Putamen (tissue), 1 donor: ENCODE results near the gene F2R.
"Not testable (repeated sequence)": the region's sequence is repeated elsewhere in the genome, so short reads cannot be mapped to it uniquely, and the experiment has no call there.

Experiments used
- DNase-seq: peaks from one replicate; pipeline ENCODE4 v3.0.0-alpha.2; 2016; ENCODE audit warnings: low spot score

F2R gene

DNA sequence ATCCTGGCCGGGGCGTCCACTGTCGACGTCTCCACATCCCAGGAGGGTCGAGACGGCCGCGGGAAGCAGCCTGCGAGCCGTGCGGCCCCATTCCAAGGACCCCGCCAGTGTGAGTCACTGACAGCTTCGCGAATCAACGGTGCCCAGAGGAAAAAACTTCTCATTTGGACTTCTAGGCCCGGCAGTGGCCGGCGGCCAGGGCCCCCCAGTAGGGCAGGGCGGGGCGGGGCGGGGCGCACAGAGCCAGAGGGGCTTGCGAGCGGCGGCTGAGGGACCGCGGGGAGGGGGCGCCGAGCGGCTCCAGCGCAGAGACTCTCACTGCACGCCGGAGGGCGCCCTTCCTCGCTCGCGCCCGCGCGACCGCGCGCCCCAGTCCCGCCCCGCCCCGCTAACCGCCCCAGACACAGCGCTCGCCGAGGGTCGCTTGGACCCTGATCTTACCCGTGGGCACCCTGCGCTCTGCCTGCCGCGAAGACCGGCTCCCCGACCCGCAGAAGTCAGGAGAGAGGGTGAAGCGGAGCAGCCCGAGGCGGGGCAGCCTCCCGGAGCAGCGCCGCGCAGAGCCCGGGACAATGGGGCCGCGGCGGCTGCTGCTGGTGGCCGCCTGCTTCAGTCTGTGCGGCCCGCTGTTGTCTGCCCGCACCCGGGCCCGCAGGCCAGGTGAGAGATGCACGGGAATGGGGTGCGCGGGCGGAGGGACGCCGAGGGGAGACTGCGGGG is at the start of gene F2R:
F2R (plus strand) TSS at position 391 of the 720 bp plus-strand sequence; CDS start at position 573, 182 bp downstream.
- DNase-seq = no peak

DNA sequence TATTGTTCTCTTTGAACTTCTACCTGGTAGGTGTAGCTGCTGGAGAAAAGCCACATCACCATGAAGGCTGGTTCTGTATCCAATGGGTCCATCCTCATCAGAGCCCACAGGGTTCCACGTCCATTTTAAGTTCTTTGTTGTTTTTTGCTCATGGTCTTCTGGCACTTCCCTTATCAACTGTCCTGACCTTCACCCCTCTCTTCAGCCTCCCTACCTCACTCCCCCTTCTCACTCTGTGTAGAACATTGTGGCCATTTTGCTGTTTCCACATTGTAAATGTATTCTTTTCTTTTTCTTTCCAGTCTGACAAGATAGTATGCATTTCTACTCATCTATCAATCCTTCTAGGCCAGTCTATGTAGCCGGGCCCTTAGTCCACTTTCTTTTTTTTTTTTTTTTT is 48.4 kb upstream of the F2R start:
- no peak for DNase-seq

DNA sequence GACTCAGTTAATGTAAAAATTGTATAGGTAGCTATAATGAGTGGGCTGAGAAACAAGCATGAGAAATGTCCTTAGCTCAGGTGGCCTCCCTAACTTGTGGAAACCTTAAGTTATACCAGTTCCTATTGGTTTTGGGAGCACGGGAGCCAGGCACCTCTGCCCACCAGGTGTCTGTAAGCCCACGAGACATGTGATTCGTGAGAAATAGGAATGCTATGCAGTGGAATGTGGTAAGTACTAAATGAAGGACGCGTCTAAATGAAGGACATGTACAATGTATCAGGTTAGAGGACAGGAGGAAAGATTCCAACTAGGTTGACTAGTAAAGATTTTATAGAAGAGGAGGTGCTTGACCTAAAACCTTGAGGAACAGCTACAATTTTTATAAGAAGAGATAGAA is 46.7 kb upstream of the F2R start:
- no peak for DNase-seq

DNA sequence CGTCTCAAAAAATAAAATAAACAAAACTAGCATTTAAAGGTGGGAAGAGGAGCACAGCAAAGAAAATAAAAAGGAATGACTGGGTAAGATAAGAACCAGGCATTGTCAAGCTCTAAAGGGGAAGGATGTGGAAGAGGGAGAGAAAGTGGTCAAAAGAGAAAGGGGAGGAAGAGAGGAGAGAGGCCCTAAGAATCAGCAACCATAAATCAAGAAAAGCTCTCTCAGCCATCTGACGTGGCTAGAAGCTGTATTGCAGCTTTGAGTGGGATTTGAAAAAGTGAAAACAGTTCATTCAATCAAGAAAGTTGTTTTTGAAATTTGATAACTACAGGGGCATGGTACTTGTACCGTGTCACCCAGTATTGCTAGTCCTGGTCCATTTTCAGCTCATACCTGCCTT is 45.4 kb upstream of the F2R start:
- DNase-seq = no peak

DNA sequence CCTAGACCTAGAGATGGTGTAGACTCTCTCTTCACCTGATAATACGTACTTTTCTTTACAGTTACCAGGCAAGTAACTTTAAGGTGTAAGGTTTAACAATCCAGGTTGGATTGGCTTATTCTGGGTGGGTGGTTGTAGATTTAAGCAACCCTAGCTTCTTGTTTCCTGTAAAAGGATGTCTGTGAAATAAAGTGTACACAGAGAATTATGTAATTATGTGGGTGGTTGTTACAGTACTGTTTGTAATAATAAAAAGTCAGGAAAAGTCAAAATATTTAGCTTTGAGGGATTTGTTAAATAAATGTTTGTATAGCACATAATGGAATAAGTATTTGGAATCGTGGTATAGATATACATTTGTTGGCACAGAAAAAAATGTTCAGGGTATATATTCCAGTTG is 43.7 kb upstream of the F2R start:
- no peak for DNase-seq

DNA sequence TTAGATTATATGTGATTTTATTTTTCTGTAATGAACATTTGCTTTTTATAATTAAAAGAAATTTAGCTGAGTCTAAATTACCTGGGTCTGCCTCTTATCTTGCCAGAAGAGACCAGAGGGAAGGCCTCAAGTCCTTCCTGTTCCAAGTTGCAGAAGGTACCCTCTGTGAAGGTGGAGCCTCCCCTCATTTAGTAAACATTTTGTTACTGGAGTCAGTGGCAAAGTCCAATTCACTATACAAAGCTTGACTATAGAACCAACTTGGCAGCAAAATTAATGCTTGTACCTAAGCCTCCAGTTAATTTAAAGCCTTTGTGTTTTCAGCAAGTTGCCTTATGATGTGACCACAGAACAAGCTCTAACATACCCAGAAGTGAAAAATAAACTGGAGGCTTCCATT is 42.8 kb upstream of the F2R start:
- no peak for DNase-seq

DNA sequence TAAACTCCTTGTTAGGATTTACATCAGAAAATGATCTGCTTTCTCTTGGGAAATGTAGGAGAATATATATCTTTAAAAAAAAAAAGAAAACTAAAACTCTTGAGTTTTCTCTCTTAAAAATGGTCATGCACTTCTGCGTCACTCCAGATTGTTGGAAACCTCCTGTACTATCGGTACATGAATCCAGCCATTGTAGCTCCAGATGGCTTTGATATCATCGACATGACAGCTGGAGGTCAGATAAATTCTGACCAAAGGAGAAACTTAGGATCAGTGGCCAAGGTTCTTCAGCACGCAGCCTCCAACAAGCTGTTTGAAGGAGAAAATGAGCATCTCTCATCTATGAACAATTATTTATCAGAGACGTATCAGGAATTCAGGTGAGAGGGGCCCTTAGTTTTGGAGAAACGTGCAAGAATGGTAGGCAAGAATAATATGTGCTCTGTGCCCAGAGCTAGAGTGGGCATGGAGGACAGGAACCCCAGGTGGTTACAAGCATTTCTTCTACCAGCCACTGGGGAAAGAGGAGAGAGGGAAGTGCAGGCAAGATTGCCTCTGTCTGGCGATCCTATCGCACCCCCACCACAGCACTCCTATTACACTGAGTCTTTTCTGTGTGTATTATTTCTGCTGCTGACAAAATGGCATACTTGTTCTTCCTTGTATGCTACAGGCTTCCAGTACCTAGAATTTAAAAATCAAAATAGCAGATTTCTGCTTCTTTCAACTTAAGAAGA is 41.4 kb upstream of the F2R start:
- DNase-seq = no peak

DNA sequence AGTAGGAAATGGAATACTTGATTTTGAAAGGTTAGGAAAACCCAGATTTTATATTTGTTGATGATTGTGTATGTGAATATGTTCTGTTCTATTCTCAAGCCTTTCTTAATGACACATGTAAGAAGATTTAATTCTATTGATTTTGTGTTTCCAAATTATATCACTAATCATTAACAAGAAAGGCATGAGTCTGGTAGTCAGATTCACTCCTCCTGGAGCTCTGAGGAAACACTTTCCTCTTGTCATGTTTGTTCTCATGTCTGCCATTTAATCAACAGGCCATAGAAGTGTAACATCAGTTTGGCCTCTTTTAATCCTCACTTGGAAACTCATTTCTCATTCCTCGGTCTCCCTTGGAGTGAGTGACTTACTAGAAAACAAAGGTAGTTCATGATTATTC is 40.6 kb upstream of the F2R start:
- no peak for DNase-seq

DNA sequence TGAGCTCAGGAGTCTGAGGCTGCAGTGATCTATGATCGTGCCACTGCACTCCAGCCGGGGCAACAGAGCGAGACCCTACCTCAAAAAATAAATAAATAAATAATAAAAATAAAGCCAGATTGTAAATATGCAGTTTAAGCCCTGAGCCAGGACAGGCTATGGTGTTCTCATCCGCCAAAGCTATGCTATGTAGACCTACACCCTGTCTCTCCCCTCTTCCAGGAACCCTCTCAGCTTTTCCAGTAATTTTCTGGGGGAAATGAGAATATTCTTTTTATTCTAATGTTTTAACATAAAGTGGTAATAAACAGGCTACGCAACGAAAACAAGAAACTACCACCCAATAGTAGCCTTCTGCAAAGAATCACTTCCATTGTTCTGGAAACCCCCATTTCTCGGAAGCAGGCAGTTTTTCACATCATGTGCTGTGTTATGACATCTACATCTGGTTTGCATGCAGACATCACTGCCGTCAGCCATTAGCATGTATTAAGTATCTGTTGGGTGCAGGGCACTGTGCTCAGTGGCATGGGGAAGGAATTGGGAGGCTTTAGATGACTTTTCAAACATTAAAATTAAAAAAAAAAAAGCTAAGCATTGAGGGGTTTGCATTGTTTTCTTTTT is 38.0 kb upstream of the F2R start:
- DNase-seq = no peak

DNA sequence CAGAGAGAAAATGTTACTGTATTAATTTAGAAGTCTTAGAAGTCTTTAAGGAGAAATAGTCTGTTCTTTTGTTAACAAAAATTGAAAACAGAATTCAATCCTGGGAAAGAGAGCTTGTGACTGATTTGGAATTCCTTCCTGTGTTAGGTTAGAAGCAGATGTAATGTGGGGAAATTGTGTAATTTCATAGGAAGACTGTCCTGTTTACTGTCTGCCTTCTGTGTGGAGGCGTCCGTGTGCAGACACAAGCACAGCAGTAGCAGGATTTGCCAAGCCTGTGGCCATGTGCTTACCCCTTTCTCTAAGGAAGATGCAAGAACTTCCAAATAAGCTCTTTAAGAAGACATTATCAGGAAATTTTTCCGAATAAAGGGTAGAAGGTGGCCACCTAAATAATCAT is 36.7 kb upstream of the F2R start:
- no peak for DNase-seq

DNA sequence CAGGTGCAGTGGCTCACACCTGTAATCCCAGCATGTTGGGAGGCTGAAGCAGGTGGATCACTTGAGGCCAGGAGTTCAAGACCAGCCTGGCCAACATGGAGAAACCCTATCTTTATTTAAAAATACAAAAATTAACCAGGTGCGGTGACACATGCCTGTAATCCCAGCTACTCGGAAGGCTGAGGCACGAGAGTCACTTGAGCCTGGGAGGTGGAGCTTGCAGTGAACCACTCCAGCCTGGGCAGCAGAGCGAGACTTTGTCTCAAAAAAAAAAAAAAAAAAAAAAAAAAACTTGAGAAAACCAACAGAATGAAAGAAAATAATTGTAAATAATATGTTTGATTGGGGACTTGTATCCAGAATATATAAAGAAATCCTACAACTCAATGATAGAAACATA is 35.1 kb upstream of the F2R start:
- not testable (repeated sequence) for DNase-seq

DNA sequence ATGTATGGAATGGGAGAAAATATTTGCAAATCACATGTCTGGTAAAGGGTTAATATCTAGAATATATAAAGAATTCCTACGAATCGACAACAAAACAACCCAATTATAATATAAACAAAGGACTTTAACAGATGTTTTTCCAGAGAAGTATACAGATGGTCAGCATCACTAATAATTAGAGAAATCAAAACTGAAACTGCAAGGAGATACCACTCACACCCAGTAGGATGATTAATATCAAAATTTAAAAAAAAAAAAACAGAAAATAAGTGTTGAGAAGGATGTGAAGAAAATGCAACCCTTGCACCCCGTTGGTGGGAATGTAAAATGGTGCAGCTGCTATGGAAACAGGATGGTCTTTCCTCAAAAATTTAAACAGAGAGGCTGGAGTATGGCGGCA is 34.6 kb upstream of the F2R start:
- no peak for DNase-seq

DNA sequence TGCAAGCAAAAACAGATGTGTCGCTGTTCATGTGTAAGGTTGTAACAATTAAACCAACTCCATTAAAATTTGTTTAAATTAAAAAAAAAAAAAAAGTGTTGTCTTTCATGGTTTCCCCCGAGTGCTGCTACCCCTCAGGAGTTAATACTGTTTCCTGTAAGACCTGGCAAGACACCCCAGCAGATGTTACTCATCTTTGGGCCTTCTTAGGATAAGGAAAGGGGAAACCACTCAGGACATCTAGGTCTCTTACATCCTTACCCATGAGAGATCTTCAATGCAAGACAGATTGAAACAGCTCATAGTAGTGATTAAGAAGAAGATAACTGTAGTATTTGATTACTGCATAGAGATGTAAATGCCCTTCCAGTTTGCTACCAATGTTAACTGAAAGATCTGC is 33.5 kb upstream of the F2R start:
- DNase-seq = no peak

DNA sequence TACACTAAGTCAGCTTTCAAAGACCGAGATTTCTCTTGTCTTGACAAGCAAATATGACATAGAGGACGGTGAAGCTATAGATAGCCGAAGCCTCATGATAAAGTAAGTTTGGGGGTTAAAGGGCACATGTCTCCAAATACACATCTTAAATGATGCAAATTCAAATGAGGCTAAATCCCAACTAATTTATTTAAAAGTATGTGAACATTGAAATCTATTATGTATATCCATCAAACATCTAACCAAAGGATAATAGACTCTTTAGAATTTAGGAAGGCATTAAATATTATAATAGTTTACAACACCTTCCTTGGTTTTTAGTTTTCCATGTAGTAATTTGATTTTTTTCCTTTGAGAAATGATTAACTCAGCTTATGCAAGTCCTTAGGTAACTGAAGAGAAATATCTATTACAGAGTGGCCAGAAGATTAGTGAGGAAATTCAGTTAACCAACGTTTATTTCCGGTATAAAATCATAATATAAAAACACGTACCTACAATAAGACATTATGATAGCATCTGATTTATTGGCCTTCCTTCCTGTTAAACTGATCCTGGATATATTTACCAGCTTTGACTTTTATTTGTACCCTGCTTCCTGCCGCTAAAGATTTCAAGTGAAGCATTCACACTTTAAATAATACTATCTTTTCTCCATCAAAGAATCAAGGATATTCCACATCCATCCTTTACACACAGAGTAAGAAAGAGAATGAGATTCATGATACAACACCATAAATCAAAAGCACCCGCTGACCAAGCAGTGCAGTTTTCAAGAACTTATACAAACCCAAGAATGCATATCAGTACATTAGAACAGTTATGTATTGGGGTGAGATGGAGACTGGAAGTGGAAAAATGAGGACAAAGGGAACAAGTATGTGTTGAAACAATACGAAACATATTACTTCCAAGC is 31.9 kb upstream of the F2R start:
- DNase-seq = no peak

DNA sequence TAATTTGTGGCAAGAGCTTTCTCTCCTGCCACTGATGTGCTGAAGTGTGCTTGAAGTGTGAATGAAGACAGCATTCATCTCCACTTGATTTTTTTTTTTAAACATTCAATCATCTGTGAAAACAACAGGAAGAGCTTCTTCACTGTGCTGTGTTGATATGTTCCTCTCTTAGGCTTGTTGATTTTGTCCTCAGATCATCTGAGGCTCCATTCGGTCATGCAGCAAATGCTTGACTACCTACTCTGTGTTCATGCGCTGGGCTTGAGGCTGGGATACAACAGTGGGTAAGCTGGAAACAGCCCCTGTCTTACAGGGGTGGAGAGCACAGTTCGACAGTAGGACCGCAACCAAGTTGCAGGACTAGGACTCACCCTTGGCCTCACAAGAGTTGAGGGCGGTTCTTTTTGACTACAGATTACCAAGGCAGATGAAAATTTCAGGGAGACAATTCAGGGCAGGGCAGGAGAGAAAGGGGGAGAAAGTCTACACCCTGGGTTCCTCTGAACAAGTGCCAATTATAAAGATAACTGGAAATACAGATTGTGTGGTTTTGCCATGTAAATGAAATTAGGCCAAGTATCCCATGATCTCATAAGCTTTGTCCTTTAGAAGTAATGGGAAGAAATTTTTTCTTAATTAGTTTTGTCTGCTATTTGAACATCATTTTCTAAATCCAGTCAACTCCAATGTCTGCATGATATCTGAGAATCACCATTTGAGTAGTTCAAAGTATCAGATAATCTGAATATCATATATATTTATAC is 31.0 kb upstream of the F2R start:
- no peak for DNase-seq

DNA sequence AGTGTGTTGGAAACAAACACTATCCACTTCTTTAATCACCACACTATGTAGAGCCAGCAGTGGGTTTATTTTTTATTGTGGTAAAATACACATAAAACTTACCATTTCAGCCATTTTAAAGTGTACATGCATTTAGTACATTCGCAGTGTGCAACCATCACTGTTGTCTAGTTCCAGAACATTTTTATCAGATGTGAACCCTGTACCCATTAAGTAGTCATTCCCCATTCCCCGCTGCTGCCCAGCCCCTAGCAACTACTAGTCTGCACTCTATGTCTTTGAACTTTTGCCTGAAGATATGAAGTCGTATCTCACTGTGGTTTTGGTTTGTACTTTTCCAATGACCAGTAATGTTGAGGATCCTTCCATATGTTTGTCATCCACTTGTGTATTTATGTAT is 30.2 kb upstream of the F2R start:
- DNase-seq = no peak

DNA sequence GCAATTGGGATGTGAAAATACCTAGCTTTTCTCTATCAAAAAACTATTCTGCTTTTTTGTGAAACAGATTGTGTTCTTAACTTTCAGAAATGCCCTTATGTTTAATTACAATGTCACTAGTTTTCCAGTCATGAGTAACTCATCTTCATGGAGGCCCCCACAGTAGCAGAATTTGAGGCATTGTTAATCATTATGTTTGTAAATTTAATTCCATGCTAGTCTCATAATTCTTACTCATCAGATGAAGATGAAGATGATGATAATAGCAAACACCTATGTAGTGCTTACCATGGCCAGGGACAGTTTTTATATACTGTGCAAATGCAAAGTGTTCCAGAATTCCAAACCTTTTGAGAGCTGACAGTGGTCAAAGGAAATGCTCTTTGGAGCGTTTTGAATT is 27.7 kb upstream of the F2R start:
- DNase-seq = no peak

DNA sequence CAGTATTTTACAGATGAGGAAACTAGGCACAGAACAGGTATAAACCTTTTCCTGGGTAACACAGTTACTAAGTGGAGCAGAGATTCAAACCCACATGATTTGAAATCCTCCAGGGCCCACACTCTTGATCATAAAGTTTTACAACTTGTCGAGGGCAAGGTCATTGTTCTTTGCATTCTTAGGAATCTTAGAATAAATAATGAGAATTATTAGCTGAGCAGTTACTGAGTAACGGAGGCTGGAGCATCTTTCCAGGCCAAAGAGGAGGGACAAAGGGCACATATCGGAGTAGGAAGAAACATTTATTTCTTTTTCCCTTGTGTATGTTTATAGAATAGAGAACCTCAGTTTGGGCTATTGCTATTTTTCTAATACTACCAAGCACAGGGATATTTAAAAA is 27.1 kb upstream of the F2R start:
- no peak for DNase-seq

DNA sequence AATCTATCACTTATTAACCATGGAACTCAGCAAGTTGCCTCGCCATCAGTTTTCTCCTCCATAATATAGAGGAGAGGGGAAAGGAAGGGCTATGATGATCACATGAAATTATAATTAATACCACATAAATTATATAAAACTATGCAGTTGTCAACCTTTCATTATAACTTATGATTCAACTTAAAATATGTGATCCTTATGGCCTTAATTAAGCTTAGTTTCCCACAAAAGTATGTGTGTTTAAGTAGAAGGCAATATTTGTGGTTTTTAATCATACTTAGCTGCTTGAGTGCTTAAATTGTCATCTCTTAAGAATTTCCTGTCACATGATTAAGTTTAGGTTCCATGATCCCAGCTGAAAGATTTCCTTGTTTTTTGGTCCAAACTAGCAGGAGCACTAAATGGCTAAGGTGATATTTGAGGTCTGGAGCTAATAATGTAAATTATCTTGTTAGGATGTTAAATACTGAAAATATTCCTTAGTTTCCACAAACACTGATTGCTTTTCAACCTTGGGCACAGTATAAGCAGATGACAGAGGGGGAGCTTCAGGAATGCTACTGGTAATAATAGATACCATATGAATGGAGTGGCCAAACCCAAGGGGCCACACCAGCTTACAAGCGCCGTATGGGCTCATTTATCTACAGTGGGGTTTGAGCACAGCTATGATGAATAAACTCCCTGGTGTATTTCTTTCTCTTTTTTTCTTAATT is 26.4 kb upstream of the F2R start:
- no peak for DNase-seq

DNA sequence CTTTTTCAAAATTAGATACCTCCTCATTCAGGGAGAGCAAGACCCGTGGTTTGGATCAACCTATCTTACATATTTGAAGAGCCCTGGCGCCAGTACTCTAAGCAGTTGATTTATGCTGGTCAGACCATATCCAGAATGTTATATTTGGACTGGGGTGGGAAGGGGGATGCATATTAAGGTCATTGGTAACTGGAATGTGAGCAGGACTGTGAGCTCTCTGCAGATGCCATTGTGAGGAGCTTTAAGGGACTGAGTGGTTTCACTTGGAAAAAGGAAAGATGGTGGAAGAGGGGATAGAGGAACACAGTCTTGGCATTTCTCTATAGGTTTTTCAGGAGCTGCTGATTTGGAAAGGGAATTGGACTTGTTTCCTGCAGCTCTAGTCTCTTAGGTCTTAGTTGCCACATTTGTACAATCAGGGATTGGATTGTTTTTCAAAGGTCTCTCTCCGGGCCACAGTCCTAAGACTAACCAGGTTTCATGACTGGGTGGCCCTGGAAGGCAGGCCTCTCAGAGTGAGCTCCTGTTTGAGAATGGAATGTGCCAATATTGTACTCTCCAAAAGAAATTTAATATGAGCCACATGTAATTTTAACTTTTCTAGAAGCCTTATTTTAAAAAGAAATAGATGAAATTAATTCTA is 25.8 kb upstream of the F2R start:
- DNase-seq = no peak
